Fibroblast of villous mesenchyme (primary cell): ENCODE data around the gene KCNT2. TPM values are rescaled to one million over a fixed set of nuclear protein-coding genes. Genes with fewer than 3 reads are reported as not detected.

Source experiments
- DNase-seq: peaks from one replicate; pipeline ENCODE4 v3.0.0-alpha.2; 2010; ENCODE audit warnings: low read depth
- H3K4me3 ChIP-seq: 2 replicates; pipeline ENCODE4 v1.5.1; 2011; ENCODE audit warnings: low read depth, mild to moderate bottlenecking, low read length
- CTCF ChIP-seq: IDR thresholded peaks from 2 replicates; pipeline ENCODE4 v1.5.1; 2012; ENCODE audit warnings: low read depth, mild to moderate bottlenecking, low read length; ENCODE audit not compliant: insufficient read depth
- total RNA-seq: library from RNA; depleted of rRNA; stranded (reverse); fragments of >200 nt; gene quantifications from 2 replicates; pipeline ENCODE4 v1.2.3, GENCODE V29; 2012

Gene KCNT2
- total RNA-seq, 1 donor: 7.3 TPM

- peak; percentile 23 for DNase-seq
- no peak overlapping the region for H3K4me3 ChIP-seq
- TF ChIP-seq CTCF: no peak
These were observed 398.3 kb downstream of the KCNT2 start for GRCh38 chr1:196209983-196210382.

- no peak for DNase-seq
- TF ChIP-seq CTCF: no peak
- H3K4me3 ChIP-seq: no peak overlapping the region
These were observed 399.0 kb downstream of the KCNT2 start for GRCh38 chr1:196209265-196209664.

- no peak for DNase-seq
- TF ChIP-seq CTCF: no peak
- no peak overlapping the region for H3K4me3 ChIP-seq
These were observed 400.5 kb downstream of the KCNT2 start for GRCh38 chr1:196207612-196208217.

- no peak overlapping the region for H3K4me3 ChIP-seq
- no peak for TF ChIP-seq CTCF
- no peak for DNase-seq
These were observed 402.4 kb downstream of the KCNT2 start for GRCh38 chr1:196205882-196206281.

GRCh38 chr1:196196486-196196885, 411.8 kb downstream of the KCNT2 start:
- no peak for TF ChIP-seq CTCF
- DNase-seq: no peak
- H3K4me3 ChIP-seq: no peak overlapping the region

- no peak overlapping the region for H3K4me3 ChIP-seq
- no peak for TF ChIP-seq CTCF
- DNase-seq: no peak
These were observed 414.2 kb downstream of the KCNT2 start for GRCh38 chr1:196193896-196194559.
